Astrocyte (in vitro differentiated cells and primary cell): ENCODE results near the gene FCN1. TPM values are rescaled to one million over a fixed set of nuclear protein-coding genes. Genes with fewer than 3 reads are reported as not detected.

ENCODE experiments used
- DNase-seq: peaks from one replicate; pipeline ENCODE4 v3.0.0-alpha.2; 2010; ENCODE audit warnings: low read depth
- FAIRE-seq: peaks from 2 replicates; lab custom pipeline; 2011; peaks lifted over from hg19 to GRCh38; lab: Jason Lieb, UNC
- H2AFZ ChIP-seq: 2 replicates; pipeline ENCODE4 v1.6.0; 2012; ENCODE audit warnings: low read depth, low read length, inconsistent platforms
- H3K27ac ChIP-seq: 2 replicates; pipeline ENCODE4 v1.5.1; 2011; ENCODE audit warnings: low read depth, low read length, inconsistent platforms
- H3K27me3 ChIP-seq: 2 replicates; pipeline ENCODE4 v1.6.0; 2011; ENCODE audit warnings: low read length, inconsistent platforms; ENCODE audit not compliant: insufficient read depth
- H3K36me3 ChIP-seq: 2 replicates; pipeline ENCODE4 v1.5.1; 2011; ENCODE audit warnings: low read length, inconsistent platforms; ENCODE audit not compliant: insufficient read depth
- H3K4me1 ChIP-seq: 2 replicates; pipeline ENCODE4 v1.5.1; 2011; ENCODE audit warnings: low read length, inconsistent platforms; ENCODE audit not compliant: insufficient read depth
- H3K4me2 ChIP-seq: 2 replicates; pipeline ENCODE4 v1.6.0; 2012; ENCODE audit warnings: low read length, inconsistent platforms
- H3K4me3 ChIP-seq: 2 replicates; pipeline ENCODE4 v1.5.1; 2011; ENCODE audit warnings: low read depth, mild to moderate bottlenecking, low read length, inconsistent platforms; ENCODE audit not compliant: insufficient read depth
- H3K79me2 ChIP-seq: 2 replicates; pipeline ENCODE4 v1.6.0; 2012; ENCODE audit warnings: mild to moderate bottlenecking, low read length, inconsistent platforms; ENCODE audit not compliant: insufficient read depth
- H3K9ac ChIP-seq: 2 replicates; pipeline ENCODE4 v1.6.0; 2012; ENCODE audit warnings: mild to moderate bottlenecking, low read length, inconsistent platforms
- H3K9me3 ChIP-seq: 2 replicates; pipeline ENCODE4 v1.5.1; 2012; ENCODE audit warnings: low read depth, mild to moderate bottlenecking, low read length, inconsistent platforms; ENCODE audit not compliant: insufficient read depth
- H4K20me1 ChIP-seq: 2 replicates; pipeline ENCODE4 v1.6.0; 2012; ENCODE audit warnings: low read length, inconsistent platforms; ENCODE audit not compliant: insufficient read depth
- H3K27ac Mint-ChIP-seq: one replicate; pipeline ENCODE4 v1.8.0; 2021; ENCODE audit warnings: mild to moderate bottlenecking, mixed read lengths; ENCODE audit not compliant: unreplicated experiment
- H3K27me3 Mint-ChIP-seq: one replicate; pipeline ENCODE4 v1.8.0; 2021; ENCODE audit warnings: low read depth, mixed read lengths; ENCODE audit not compliant: unreplicated experiment
- H3K36me3 Mint-ChIP-seq: one replicate; pipeline ENCODE4 v1.8.0; 2021; ENCODE audit warnings: low read depth, mixed read lengths; ENCODE audit not compliant: unreplicated experiment
- H3K4me1 Mint-ChIP-seq: one replicate; pipeline ENCODE4 v1.8.0; 2021; ENCODE audit warnings: low read depth, mixed read lengths; ENCODE audit not compliant: unreplicated experiment
- H3K4me3 Mint-ChIP-seq: one replicate; pipeline ENCODE4 v1.8.0; 2021; ENCODE audit warnings: mild to moderate bottlenecking, moderate library complexity, mixed read lengths; ENCODE audit not compliant: unreplicated experiment
- H3K9me3 Mint-ChIP-seq: one replicate; pipeline ENCODE4 v1.8.0; 2021; ENCODE audit warnings: mild to moderate bottlenecking, mixed read lengths; ENCODE audit not compliant: unreplicated experiment
- CTCF ChIP-seq: IDR thresholded peaks from 2 replicates; pipeline ENCODE4 v1.5.1; 2011; ENCODE audit warnings: low read depth, mild to moderate bottlenecking, inconsistent platforms, low read length, moderate library complexity; ENCODE audit not compliant: insufficient read depth
- EZH2 ChIP-seq: IDR thresholded peaks from 2 replicates; pipeline ENCODE4 v1.6.1; 2012; ENCODE audit warnings: mild to moderate bottlenecking, low read length, inconsistent platforms; ENCODE audit not compliant: insufficient read depth
- total RNA-seq: library from RNA; stranded (reverse); gene quantifications from 2 replicates; pipeline ENCODE4 v1.2.1, GENCODE V29; 2021

The FCN1 gene
- total RNA-seq, 1 donor from 2014 or later = not detected

- Mint-ChIP-seq H3K9me3 (peaks cover 6% of the 10 kb centered on the region), H3K27ac (no peak overlapping the region), H3K36me3 (peaks cover 3% of the 10 kb centered on the region), H3K27me3 (peaks cover 31% of the 10 kb centered on the region), H3K4me1 (peaks cover 6% of the 10 kb centered on the region), H3K4me3 (no peak overlapping the region)
- H3K79me2 ChIP-seq = no peaks in the 10 kb centered on the region
- no peak for FAIRE-seq
- peaks cover 7% of the 10 kb centered on the region for H3K27me3 ChIP-seq
- peaks cover 12% of the 10 kb centered on the region for H3K4me1 ChIP-seq
- H2AFZ ChIP-seq = no peak overlapping the region
- no peak for DNase-seq
- H3K4me2 ChIP-seq = no peak overlapping the region
- H3K9ac ChIP-seq = no peak overlapping the region
- H3K9me3 ChIP-seq = no peaks in the 10 kb centered on the region
- no peak for TF ChIP-seq CTCF
- no peak for TF ChIP-seq EZH2
- H3K36me3 ChIP-seq = no peaks in the 10 kb centered on the region
- no peak overlapping the region for H3K27ac ChIP-seq
- peaks cover 5% of the 10 kb centered on the region for H4K20me1 ChIP-seq
- no peak overlapping the region for H3K4me3 ChIP-seq
Measured at GRCh38 chr9:134891053-134891452, 26.7 kb downstream of the FCN1 start.

- Histone ChIP-seq H3K4me3 (no peak overlapping the region), H3K4me1 (peaks cover 4% of the 10 kb centered on the region), H2AFZ (no peak overlapping the region), H3K9me3 (no peaks in the 10 kb centered on the region), H4K20me1 (no peaks in the 10 kb centered on the region), H3K27me3 (peaks cover 7% of the 10 kb centered on the region), H3K27ac (no peak overlapping the region), H3K4me2 (no peak overlapping the region), H3K79me2 (no peaks in the 10 kb centered on the region), H3K36me3 (no peaks in the 10 kb centered on the region), H3K9ac (no peak overlapping the region)
- peaks cover 3% of the 10 kb centered on the region for H3K36me3 Mint-ChIP-seq
- peaks cover 6% of the 10 kb centered on the region for H3K9me3 Mint-ChIP-seq
- no peak overlapping the region for H3K27ac Mint-ChIP-seq
- no peak overlapping the region for H3K4me3 Mint-ChIP-seq
- H3K27me3 Mint-ChIP-seq = peaks cover 31% of the 10 kb centered on the region
- FAIRE-seq = no peak
- no peak for TF ChIP-seq EZH2
- no peak for TF ChIP-seq CTCF
- no peak for DNase-seq
- H3K4me1 Mint-ChIP-seq = peaks cover 1% of the 10 kb centered on the region
Measured at GRCh38 chr9:134890155-134890495, 27.6 kb downstream of the FCN1 start.

DNA sequence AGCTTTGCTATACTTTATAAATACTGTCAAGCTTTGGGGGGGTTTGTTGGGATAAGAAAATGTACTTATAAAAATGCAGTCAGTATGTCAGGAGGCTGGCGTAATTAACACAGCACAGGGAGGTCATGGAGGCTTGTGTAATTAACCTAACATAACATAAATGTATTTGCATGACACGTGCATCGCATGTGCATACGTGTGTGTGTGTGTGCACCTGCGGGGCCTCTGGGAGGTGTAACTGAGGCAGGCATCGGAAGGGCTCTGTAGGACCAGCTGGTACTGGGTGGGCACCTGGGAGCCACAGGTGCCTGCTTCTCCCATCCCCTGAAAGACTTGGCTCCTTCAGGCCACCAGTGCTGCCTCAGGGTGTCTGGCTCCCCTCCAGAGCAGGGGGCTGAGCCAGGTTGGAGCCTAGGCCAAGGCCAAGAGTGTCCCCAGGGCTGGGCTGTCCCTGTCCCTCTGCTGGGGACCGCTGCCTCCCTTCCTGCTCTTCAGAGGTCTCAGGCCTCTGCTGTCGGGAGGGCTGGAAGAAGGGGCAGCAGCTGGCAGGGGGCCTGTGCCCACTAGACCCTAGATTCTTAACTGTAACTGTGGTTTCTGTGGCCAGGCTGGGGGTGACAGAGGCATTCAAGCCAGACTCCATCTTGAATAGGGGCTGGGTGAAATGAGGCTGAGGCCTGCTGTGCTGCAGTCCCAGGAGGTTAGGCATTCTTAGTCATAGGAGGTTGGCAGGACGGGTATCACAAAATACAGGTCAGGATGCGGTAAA lies 28.1 kb downstream of the FCN1 start:
- FAIRE-seq = no peak
- Histone ChIP-seq H3K36me3 (no peaks in the 10 kb centered on the region), H3K9ac (no peak overlapping the region), H4K20me1 (no peaks in the 10 kb centered on the region), H3K27ac (no peak overlapping the region), H3K4me3 (no peak overlapping the region), H3K4me2 (no peak overlapping the region), H3K9me3 (no peaks in the 10 kb centered on the region), H3K4me1 (no peaks in the 10 kb centered on the region), H3K27me3 (peaks cover 7% of the 10 kb centered on the region), H2AFZ (no peak overlapping the region), H3K79me2 (no peaks in the 10 kb centered on the region)
- peaks cover 2% of the 10 kb centered on the region for H3K36me3 Mint-ChIP-seq
- no peak overlapping the region for H3K4me3 Mint-ChIP-seq
- peaks cover 4% of the 10 kb centered on the region for H3K9me3 Mint-ChIP-seq
- H3K27me3 Mint-ChIP-seq = peaks cover 31% of the 10 kb centered on the region
- no peak for DNase-seq
- TF ChIP-seq CTCF = no peak
- no peak for TF ChIP-seq EZH2
- no peaks in the 10 kb centered on the region for H3K4me1 Mint-ChIP-seq
- H3K27ac Mint-ChIP-seq = no peak overlapping the region
